ENCODE data around the gene UTS2B. TPM values are rescaled to one million over a fixed set of nuclear protein-coding genes. Genes with fewer than 3 reads are reported as not detected.

UTS2B gene
- total and polyA plus RNA-seq, 10 of the 15 experiments (the other 5 are each of a cell fraction or from before 2014, with no cell fraction given) = 0.15 to 0.72 (median 0.44) TPM

GRCh38 chr3:191280111-191280510, 50.2 kb downstream of the UTS2B start:
- FAIRE-seq (no peak), ATAC-seq (0 out of 3 replicates have a peak, but pooled peaks have one; percentile 11), DNase-seq (ENCODE audit: low read depth, low spot score) (no peak)
- POLR2A ChIA-PET = no interaction called here
- SMC1A ChIA-PET (ENCODE audit: uncharacterized antibody, unreplicated experiment) = interaction anchor here (1.3 to 21.5 kb wide), 4 partner anchors 7 to 76 kb away, joined by 3 to 375 read pairs (median 14); no protein-coding TSS in a partner anchor
- no peaks in the 10 kb centered on the region for H3K79me2 ChIP-seq (ENCODE audit: control insufficient read depth, insufficient read depth, low read length)
- TF ChIP-seq ETV6 (conservative IDR thresholded peaks at IDR 0.05 in 1 of 2, IDR thresholded peaks at IDR 0.05 in 1 of 2; ENCODE audit: borderline replicate concordance in 1 of 2, low read depth in 1 of 2) (no peak), BCL3 (IDR thresholded peaks at IDR 0.05; ENCODE audit: borderline replicate concordance, insufficient read depth, low read depth, low read length, poor library complexity, severe bottlenecking) (no peak), RFX5 (IDR thresholded peaks at IDR 0.05; ENCODE audit: low read depth, low read length) (no peak), PAX5 (IDR thresholded peaks at IDR 0.05; ENCODE audit: borderline replicate concordance, low read depth, low read length) (no peak), PBX3 (IDR thresholded peaks at IDR 0.05; ENCODE audit: insufficient replicate concordance, low read depth, low read length) (no peak), CEBPB (IDR thresholded peaks at IDR 0.05; ENCODE audit: borderline replicate concordance in 1 of 2, low read depth in 2 of 2, low read length in 2 of 2) (no peak), E2F8 (IDR thresholded peaks at IDR 0.05; ENCODE audit: low read depth, partially characterized antibody) (no peak), RAD51 (IDR thresholded peaks at IDR 0.05) (no peak), MTA3 (IDR thresholded peaks at IDR 0.05; ENCODE audit: borderline replicate concordance, low read length) (no peak), SP1 (IDR thresholded peaks at IDR 0.05; ENCODE audit: low read depth, low read length) (no peak), SKIL (IDR thresholded peaks at IDR 0.05; ENCODE audit: low read depth, poor library complexity, severe bottlenecking) (no peak), ZNF217 (IDR thresholded peaks at IDR 0.05) (no peak), PAX8 (IDR thresholded peaks at IDR 0.05) (no peak)
- no peaks in the 10 kb centered on the region; the same call in 2 of the 3 replicates for H3K9me3 ChIP-seq (replicated peaks; ENCODE audit: control insufficient read depth, insufficient read depth, low read length)
- peaks cover 4% of the 10 kb centered on the region; the same call in 1 of the 2 replicates for H3K4me1 ChIP-seq (ENCODE audit: control insufficient read depth, insufficient read depth, low read length)
- 44% methylated on average over 1 of the region's 1 CpG for WGBS (ENCODE audit: insufficient coverage, insufficient replicate concordance, low lambda C conversion rate, missing lambda C conversion rate)
- no peak overlapping the region for H2AFZ ChIP-seq (ENCODE audit: control insufficient read depth, low read depth, low read length)
- BruUV-seq (replicated peaks) = no TSS peak
- H3K36me3 ChIP-seq (ENCODE audit: control insufficient read depth in 2 of 2, insufficient read depth in 2 of 2, low read length in 1 of 2) = no peaks in the 10 kb centered on the region
- H3K9ac ChIP-seq (ENCODE audit: control insufficient read depth, insufficient read depth, low read length) = no peak overlapping the region
- RAD21 ChIA-PET (ENCODE audit: unreplicated experiment) = interaction anchor here (1.0 to 1.5 kb wide), 5 partner anchors 9 to 36 kb away, joined by 3 to 4 read pairs (median 3); no protein-coding TSS in a partner anchor
- no peak overlapping the region for H3K4me3 ChIP-seq
- H4K20me1 ChIP-seq (ENCODE audit: control insufficient read depth, insufficient read depth) = no peaks in the 10 kb centered on the region
- intact Hi-C loops (cut with micrococcal nuclease; ENCODE audit: unreplicated experiment) (no loop called here), in situ Hi-C loops (cut with MboI) (no loop called here)
- no peaks in the 10 kb centered on the region for H3K27me3 ChIP-seq (replicated peaks in 1 of 2; ENCODE audit: control insufficient read depth in 2 of 2, insufficient read depth in 2 of 2, low read length in 1 of 2)
- no peak overlapping the region for H3K27ac ChIP-seq (ENCODE audit: control insufficient read depth, insufficient read depth)
- H3K4me2 ChIP-seq (ENCODE audit: control insufficient read depth, insufficient read depth) = no peak overlapping the region
- CTCF ChIA-PET = interaction anchor here (1.9 to 4.1 kb wide), 2 partner anchors 9 to 53 kb away, joined by 4 to 29 read pairs; no protein-coding TSS in a partner anchor
